NCI-H82 treated with DMSO at 0.1 percent for 48 hours (cell line): ENCODE data around the gene XXYLT1.

ENCODE experiments used
- DNase-seq: peaks from one replicate; lab custom pipeline; 2025; ENCODE audit not compliant: unreplicated experiment; lab: John Stamatoyannopoulos, UW

XXYLT1 gene

DNA sequence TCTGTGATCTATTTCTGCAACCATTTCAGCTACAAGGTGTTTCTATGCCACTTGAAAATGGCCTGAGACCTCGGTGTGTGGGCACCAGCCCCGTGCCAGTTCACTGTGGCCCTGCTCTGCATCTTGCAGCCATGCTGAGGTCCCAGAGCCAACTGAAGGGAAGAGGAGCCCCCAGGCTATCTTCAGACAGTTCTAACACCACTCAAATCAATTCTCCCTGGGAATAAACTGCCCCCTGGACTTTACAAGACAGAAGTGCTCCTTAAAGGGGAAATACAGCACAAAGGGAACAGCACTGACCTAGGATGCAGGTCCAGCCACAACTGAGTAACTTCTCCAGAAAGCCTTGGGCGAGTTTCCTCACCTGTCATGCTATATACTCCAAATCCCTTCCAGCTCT, 3.9 kb downstream of the XXYLT1 start:
- no peak for DNase-seq

DNA sequence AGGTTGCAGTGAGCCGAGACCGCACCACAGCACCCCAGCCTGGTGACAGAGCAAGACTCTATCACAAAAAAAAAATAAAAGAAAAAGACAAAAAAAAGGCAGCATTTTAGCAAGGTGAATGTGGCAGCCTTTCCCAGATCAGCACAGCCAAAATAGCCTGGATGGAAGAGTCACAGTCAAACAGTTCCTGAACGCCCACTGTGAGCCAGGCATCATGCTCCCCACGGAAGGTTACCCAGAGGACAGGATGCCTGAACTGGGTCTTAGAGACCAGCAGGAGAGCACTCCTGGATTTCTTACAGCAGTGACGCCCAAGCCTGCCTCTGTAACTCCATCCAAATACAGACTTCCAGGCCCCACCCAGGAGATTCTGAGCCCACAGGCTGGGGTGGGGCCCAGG, 4.5 kb downstream of the XXYLT1 start:
- no peak for DNase-seq

DNA sequence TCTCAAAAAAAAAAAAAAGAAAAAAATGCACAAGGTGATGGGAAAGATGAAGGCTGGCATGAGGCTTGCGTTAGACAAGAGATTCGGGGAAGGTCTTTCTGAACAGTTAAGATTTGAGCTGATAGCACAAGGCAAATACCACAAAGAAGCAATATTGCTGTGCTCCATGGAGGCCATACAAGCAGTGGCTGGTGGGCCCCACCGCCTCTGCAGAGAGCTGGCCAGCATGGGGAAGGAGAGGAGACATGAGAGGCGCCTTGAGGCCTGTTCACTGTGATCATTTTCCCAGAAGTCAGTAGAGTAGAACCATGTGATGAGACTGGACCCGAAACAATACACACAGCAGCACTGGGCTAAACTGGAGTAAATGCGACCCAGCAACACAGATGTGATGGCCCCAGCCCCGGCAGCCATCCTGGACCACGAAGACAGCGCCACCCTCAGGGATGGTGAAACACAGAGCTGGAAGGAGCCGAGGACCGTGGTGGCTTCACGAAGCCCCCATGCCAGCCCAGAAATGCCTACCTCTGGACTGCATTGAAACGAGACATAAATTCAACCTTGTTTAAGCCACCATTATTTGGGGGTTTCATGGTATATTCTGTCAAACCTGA, 5.5 kb downstream of the XXYLT1 start:
- no peak for DNase-seq

DNA sequence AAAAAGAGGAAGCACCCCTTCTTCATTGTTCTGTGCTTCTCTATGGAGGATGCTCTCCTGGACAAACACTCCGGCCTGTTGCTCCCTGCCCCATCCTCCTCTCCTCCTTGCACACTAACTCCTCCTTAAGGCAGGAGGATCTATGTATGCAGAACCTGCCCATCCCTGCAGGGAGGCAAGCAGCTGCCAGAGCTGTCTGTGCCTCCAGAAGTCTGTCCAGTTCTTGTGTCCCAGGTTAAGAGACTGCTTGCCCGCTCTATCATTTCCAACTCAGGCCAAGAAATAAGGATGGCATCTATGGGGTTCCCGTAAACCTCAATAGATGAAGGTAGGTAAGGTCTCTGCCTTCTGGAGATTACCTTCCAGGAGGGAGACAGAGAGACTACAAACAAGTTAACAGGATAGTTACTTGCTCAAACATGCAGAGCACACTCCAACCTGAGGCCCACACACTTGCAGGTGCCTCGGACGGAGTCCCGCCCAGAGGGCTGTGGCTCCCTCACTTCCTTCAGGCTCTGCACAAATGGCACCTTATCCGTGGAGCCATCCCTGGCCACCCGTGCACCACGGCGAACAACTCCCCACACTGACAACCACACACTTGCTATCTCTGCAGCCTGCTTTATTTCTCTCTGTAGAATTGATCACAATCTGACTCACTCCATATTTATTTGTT, 6.9 kb downstream of the XXYLT1 start:
- no peak for DNase-seq

DNA sequence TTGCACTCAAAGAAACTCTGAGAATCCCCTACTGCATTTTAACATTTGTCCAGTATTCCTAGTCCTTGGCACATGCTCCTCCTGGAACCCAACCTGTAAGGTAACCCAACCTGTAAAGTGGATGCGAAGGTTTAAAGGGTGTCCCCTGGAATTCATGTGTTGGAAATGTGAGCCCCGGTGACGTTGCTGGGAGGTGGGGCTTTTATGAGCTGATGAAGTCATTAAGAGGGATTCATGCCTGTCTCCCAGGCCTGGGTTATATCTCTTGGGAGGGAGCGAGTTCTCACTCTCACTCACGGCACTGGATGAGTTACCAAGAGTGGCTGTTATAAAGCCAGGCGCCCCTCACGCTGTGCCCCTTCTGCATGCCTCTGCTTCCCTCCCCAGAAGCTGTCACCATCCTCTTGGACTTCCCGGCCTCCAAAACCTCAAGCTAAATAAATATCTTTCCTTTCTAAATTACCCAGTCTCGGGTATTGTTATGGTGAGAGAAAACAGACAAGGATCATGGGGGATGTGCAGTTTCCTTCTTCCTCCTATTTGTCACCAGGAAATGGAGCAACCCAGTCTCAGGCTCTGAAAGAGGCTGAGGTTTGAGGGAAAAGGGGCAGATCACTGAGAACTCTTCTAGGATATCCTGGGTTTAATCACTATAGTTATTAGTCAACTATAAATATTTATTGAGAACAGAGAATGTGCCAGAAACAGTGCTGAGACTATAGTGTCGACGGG, 7.6 kb downstream of the XXYLT1 start:
- DNase-seq: no peak

DNA sequence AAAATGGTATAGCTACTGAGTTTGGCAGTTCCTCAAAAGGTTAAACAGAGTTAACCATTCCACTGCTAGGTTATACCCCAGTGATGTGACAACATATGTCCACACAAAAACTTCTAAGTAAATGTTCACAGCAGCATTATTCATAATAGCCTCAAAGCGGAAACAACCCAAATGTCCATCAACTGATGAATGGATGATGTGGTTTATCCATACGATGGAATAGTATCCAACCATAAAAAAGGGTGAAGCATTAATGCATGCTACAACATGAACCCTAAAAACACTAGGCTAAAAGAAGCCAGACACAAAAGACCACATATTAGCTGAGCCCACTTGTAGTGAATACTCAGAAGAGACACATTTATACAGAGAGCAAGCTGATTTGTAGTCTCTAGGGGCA, 9.0 kb downstream of the XXYLT1 start:
- DNase-seq: no peak

DNA sequence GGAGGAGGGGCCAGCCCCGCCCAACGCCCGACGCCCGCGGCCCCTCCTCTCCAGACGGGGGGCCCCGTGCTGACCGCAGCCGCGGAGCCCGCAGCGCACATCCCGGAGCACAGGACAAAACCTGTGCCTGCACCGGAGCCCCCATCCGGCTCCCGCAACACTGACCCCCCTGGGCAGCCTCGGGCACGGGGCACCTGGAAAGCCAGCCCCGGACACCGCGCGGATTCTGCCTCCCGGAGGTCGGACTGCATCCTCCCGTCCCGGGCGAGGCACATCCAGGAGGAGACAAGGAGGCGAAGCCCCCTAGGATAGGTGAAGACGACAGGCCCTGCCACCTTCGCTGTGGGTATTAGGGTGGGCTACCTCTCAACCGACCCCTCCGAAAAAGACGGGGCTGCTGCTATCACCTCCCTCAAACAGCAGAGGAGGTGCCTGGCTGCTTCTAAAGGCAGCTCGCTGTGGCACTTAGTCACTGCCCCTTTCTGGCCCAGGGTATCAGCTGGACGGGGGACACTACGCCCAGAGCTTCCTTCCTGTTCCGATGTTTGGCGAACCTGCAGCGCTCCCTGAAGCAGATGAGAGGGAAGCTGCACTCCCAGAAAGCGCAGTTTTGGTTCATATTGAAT, 10.6 kb downstream of the XXYLT1 start:
- DNase-seq: no peak

DNA sequence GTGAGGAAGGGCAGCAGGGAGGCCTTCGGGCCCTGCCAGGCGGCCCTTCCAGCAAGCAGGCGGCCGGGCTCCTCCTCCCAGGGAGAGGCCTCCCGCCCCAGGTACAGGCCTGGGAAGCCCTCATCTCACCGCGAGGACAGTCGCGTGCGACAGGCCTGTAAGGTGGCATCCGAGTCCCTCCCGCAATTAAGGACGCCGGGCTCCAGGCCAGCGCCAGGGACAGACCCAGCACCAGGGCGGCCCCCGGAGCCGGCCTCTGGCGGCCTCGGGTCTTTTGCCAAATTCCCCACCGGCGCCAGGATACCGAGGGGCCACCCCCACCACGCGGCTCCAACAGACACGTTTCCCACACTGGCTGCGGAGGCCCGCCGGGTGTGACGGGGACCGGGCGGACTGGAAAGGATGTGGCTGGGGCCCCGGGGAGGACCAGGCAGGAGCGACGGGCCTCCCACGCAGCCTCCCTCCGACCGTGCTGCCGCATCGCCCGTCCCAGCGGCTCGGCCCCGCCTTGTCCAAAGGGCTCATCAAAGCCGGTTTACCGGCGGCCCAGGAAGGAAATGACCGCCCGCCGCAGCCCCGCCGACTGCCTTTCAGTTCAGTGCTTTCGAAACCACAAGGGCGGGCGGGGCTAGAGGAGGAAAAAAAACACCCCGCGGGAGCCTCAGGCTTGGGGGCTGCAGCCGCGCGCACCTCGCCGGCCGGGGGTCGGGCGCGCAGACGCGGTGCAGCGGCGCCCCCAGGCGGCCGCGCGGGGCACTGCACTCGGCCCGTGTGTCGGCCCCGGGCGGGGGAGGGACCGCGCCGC, 11.3 kb downstream of the XXYLT1 start:
- DNase-seq: peak; percentile 71

DNA sequence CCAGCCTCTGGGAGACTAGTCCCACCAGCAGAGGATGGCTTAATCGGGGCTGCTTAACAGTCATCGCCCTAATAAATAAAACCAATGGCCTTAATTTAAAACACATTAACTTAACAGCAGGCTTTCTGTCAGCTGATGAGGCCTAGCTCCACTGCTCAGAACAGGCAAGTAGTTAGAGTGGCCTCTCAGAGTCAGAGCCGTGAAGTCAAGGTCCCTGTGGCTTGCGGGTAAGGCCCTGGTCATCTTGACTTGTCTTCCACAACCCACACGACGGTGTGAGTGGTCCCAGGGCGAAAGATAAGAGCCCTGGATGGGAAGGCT, 11.8 kb downstream of the XXYLT1 start:
- DNase-seq: no peak

DNA sequence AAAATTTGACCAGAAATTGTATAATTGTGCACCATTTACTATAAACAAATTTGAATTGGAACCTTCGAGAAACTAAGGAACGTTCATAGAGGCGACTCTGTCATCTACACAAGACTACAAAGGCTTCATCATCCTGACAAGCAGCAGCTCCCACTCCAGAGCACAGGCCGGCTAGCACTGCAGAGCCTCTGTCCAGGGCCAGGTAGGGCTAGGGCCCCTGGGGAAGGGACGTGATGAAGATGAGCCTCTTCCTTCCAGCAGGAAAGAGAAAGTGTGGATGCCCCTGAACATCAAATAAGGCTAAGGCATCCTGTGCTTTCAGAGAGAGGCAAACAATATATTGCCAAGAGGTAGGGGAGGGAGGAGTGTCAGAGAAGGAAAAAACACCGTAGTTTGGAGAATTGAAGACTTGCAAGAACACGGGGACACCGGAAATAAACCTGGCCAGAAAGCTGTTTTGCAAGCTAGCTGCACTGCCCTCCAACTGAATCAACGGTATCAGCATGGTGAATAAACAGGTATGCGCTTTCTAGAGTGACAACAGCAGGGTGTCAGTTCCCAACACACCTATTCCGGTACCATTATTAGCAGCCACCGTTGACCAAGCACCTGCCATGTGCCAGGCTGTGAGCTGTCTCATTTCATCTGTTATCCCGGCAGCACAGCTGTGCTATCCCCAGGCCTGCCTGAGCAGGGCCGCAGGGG, 12.4 kb downstream of the XXYLT1 start:
- DNase-seq: no peak

DNA sequence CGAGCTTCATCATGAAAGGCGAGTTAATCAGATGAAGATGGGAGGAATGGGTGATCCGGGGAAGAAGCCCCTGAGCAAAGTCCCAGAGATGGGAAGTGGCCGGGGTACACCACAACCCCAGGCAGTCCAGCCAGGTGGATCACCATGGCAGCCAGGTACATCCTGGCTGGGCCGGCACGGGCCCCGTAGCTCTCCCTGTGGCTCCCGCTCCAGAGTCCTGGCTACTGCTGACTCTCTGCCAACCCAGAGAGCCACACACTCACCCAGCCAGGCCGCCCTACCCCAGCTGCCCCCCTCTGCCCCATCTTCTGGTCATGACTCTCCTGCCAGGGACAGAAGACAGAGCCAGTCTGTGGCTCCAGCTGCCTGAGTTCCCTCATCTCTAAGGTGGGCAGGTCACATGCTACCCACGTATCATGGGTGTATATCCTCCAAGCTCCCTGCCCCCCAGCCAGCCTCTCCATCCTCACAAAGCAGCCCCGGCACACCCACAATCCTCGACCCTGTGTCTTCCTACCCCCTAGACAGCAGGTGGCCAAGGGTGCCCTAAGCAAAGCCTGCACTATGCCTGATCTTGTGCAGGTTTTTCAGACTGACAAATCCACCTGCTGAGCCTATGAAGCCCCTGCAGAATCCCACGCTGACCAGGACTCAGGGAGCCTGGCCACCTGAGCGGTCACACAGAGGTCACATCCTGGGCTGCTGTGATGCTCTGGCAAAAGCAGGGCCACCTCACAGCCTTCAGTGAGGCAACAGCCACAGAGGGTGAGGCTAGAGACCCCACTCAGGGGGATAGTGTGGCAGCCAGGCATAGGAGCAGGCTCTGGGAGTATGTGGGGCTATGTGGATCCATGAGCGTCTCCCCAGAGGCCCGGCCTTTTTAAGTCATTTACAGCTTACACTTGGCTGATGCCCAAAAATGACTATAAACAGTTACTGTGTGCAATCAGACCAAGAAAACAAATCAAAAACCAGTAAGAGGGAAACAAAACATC, 13.2 kb downstream of the XXYLT1 start:
- no peak for DNase-seq

DNA sequence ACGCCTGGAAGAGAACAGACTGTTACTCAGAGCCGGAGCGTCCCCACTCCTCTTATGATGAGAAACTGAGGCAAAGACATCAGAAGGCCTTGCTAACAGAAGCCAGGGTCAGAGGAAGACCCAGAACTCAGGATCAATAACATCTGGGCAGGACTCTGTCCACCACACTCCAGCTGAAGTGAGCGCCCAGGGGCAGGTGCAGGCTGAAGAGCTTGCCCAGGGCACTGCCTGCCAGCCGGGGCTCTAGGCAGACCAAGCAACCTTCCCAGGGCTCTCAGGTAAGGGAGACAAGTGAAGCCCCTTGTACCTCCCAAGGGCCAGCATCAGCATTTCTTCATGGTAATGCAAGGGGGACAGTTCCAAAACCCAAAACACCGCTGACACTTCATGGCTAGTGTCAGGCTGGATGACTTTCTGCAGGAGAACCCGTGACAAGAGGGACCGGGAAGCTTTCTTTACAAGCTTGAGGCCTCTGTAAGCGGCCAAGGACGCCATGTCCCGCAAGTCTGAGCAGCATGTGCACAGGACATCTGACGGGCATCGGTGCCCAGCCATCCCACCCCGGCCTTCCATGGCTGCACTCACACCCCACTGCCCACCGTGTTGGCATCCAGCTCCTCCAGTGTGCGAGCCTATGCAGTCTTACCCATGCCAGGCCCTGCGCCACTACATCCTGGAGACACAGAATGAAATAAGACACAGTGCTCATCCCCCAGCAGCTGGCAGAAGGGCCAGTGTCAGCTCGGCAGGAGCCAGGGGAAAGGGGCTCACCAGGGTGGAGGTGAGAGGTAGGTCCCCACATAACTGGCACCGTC, 14.1 kb downstream of the XXYLT1 start:
- DNase-seq: no peak

DNA sequence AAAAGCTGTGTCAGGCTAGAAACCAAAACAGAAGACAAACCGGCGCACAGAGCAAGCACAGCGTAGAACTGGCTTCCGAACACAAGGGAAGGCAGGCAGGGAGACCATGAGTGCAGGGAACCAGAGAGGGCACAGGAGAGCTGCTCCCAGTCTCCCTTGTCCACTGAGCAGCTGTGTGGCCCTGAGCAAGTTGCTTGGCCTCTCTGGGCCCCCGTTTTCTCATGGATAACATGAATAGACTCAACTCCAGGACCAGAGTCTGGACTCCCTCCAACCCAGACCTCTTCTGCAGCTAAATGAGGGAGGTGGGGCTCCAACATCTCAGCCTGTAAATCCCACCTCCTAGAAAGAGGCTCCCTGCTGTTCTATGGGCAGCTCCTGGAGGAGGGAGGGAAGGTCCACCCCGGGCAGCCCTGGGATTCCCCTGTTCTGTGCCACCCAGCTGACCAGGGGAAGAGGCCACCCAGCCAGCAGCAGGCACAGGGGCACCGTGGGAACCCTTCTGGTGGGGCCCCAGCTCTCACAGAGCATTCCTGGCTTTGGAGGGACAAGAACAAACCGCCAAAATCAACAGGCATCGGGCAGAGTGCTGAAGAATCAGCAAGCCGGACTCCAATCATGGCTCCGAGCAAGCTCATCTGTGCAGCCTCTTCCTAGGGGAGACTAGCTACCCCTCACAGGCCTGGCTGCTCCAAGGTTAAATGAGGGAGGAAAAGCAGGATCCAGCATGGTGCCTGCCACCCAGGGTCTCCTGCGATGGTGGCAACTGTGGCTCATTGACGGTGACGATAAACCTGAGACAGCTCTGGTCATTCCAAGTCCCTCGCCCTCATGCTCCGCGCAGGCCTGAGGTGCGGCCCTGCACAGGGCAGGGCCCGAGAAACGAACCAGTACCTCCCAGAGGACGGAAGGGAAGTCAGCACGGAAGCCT, 15.1 kb downstream of the XXYLT1 start:
- no peak for DNase-seq

DNA sequence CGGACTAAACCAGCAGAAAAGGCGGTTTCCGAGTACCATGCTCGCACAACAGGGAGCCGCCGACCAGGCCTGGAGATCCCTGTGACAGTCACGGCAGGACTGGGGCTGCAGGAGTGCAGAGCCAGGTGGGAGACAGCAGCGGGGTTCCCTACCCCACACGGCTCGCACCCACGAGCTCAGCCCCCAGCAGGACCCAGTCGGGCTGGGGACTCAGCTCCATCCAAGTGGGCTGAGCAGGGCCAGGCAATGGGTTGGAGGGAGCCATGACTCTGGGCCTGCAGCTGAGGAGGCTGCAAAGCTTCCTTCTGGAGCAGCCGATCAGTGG, 15.8 kb downstream of the XXYLT1 start:
- DNase-seq: no peak

DNA sequence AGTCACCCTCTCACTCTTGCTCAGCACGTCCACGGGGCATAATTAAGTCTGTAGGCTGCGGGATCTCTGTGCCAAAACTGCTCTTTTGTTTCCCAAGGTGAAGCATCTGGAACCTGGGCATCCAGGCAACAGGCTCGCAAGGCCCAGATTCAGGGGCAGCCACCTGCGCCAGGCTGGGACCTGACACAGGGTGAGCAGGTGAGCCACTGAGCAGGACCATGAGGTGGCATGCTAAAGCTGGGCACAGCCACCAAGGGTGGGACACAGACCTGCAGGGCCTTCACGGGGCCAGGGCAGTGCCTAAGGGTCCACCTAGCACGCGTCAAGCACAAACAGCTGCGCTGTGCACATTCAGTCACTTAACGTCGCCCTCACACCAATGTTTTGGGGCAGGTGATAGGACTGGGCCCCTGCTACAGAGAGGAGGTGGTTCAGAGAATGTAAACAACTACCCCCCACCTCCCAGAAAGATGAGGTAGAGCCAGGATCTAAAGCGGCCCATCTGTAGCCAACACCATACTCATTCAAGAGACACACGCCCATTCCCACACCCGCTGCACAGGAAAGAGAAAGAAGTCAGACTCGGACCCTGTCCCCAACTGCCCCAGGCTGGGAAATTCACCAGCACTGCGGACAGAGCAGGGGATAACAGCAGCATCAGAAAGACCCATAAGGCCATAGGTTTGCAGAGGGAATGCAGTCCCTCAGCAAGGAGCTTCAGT, 16.3 kb downstream of the XXYLT1 start:
- no peak for DNase-seq

DNA sequence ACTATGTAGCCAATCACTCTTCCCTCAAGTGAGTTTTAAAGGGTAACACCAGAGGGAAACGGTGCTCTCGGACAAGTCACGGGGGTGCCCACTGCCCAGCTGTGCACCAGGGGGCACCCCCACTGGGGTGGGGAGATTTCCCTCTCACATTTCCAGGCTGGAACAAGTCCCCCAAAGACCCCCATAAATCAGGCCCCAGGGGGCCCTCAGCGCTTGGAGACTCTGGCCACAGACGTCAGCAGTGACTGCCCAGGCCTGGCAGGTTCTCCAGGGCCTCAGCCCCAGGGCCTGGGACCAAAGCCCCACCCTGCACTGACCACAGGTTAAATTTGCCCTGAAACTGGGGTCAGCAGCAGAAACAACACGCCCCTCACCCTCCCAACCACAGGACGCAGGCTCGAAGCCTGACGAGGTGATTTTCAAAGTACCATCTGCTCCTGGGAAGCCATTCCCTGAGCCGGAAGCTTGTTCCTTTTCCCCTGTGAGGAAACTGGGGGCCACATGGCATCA, 17.0 kb downstream of the XXYLT1 start:
- DNase-seq: peak; percentile 37
